ENCODE data around the gene GNAQ.

DNA sequence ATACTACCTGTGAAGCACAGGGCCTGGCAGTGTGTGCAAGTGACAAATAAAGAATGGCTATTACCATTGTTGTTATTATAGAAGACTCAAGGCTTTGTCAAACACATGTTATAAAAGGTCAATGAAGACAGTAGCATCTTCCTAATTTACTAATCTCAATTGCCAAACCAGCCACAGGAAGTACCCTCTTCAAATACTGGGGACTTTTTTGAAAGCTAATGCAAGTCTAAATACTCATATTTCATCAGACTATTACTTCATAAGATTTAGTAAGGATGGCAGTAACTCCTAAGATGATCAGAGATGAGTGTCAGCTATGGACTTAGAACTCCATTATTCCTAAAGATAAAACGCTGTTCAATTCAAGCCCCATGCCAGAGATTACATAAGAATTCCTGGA is 43.0 kb downstream of the GNAQ start:
- TF ChIP-seq EP300 (IDR thresholded peaks at IDR 0.05), result no peak
- no peak for TF ChIP-seq POLR2A (IDR thresholded peaks at IDR 0.05)
- TF ChIP-seq, protein P1, sequence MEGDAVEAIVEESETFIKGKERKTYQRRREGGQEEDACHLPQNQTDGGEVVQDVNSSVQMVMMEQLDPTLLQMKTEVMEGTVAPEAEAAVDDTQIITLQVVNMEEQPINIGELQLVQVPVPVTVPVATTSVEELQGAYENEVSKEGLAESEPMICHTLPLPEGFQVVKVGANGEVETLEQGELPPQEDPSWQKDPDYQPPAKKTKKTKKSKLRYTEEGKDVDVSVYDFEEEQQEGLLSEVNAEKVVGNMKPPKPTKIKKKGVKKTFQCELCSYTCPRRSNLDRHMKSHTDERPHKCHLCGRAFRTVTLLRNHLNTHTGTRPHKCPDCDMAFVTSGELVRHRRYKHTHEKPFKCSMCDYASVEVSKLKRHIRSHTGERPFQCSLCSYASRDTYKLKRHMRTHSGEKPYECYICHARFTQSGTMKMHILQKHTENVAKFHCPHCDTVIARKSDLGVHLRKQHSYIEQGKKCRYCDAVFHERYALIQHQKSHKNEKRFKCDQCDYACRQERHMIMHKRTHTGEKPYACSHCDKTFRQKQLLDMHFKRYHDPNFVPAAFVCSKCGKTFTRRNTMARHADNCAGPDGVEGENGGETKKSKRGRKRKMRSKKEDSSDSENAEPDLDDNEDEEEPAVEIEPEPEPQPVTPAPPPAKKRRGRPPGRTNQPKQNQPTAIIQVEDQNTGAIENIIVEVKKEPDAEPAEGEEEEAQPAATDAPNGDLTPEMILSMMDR (IDR thresholded peaks at IDR 0.05), result no peak
